ENCODE data around the gene LYSET.
"Not testable (repeated sequence)": the region's sequence is repeated elsewhere in the genome, so short reads cannot be mapped to it uniquely, and the experiment has no call there.

Gene LYSET

DNA sequence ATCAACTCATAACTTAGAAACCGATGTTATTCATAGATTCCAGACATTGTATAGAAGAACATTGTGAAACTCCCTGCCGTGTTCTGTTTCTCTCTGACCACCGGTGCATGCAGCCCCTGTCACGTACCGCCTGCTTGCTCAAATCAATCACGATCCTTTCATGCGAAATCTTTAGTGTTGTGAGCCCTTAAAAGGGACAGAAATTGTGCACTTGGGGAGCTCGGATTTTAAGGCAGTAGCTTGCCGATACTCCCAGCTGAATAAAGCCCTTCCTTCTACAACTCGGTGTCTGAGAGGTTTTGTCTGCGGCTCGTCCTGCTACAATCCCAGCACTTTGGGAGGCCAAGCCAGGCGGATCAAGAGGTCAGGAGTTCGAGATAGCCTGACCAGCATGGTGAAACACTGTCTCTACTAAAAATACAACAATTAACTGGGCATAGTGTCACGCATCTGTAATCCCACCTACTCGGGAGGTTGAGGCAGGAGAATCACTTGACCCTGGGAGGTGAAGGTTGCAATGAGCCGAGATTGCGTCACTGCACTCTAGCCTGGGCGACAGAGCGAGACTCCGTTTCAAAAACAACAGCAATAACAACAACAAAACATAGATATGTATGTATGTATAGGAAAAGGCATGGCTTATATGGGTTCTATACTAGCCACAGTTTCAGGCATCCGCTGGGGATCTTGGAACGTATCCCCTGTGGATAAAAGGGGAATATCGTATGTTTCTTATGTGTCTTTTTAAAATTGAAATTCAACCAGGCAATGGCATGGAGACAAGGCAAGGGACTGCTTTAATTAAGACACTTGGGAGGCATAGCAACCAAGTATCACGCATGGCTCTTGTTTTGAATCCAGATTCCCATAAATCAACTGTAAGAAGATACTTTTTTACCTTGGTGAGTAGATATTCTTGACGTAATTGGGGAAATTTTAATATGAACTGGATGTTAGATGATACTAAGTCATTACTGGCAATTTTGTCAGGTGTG lies 19.5 kb upstream of the LYSET start:
- in situ Hi-C loops (cut with HindIII; ENCODE audit: low sequenced_read_pairs) = not testable (repeated sequence)

GRCh38 chr14:93168610-93169009 lies 16.5 kb upstream of the LYSET start:
- in situ Hi-C loops (cut with HindIII; ENCODE audit: low sequenced_read_pairs) = not testable (repeated sequence)

GRCh38 chr14:93169619-93170018 lies 15.5 kb upstream of the LYSET start:
- in situ Hi-C loops (cut with HindIII; ENCODE audit: low sequenced_read_pairs) = not testable (repeated sequence)

DNA sequence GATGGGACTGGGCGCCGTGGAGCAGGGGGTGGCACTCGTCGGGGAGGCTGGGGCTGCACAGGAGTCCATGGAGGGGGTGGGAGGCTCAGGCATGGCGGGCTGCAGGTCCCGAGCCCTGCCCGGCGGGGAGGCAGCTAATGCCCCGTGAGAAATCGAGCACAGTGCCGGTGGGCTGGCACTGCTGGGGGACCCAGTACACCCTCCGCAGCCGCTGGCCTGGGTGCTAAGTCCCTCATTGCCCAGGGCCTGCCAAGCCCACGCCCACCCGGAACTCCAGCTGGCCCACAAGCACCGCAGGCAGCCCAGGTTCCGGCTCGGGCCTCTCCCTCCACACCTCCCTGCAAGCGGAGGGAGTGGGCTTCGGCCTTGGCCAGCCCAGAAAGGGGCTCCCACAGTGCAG lies 15.0 kb upstream of the LYSET start:
- in situ Hi-C loops (cut with HindIII; ENCODE audit: low sequenced_read_pairs) = not testable (repeated sequence)

DNA sequence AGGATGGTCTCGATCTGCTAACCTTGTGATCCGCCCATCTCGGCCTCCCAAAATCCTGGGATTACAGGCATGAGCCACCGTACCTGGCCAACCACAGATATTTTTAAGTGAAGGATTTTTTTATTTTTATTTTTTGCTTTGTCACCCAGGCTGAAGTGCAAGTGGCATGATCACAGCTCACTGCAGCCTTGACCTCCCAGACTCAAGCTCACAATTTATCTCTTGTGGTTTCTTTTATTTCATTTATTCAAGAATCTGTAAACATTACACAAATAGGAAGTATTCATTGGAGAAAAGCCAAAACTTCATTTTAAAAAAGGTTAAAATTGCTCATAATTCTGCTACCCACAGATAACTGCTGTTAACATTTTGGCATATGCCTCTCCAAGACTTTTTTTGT lies 13.7 kb upstream of the LYSET start:
- in situ Hi-C loops (cut with HindIII; ENCODE audit: low sequenced_read_pairs) = no loop called here

- in situ Hi-C loops (cut with HindIII; ENCODE audit: low sequenced_read_pairs) = no loop called here
Observed at GRCh38 chr14:93173943-93174395, 11.1 kb upstream of the LYSET start.

GRCh38 chr14:93174731-93175130 lies 10.4 kb upstream of the LYSET start:
- in situ Hi-C loops (cut with HindIII; ENCODE audit: low sequenced_read_pairs) = loop anchor here (5.0 kb wide), 1 partner anchor 92 kb away; no protein-coding TSS in a partner anchor

DNA sequence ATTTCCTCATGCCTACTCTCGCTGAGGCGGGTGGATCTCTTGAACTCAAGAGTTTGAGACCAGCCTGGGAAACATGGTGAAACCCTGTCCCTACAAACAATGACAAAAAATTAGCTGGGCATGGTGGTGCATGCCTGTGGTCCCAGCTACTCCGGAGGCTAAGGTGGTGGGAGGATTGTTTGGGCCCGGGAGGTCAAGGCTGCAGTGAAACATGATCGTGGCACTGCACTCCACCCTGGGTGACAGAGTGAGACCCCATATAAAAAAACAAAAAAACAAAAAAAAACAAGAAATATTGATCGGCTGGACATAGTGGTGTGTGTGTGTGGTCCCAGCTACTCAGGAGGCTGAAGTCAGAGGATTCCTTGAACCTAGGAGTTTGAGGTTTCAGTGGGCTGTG lies 9.6 kb upstream of the LYSET start:
- in situ Hi-C loops (cut with HindIII; ENCODE audit: low sequenced_read_pairs) = loop anchor here (5.0 kb wide), 1 partner anchor 93 kb away; no protein-coding TSS in a partner anchor

GRCh38 chr14:93183596-93184317 lies 1.4 kb upstream of the LYSET start:
- in situ Hi-C loops (cut with HindIII; ENCODE audit: low sequenced_read_pairs) = no loop called here

- in situ Hi-C loops (cut with HindIII; ENCODE audit: low sequenced_read_pairs) = no loop called here
Observed at GRCh38 chr14:93185349-93185720, 218 bp downstream of the LYSET start.

GRCh38 chr14:93186466-93186865 lies 1.3 kb downstream of the LYSET start:
- in situ Hi-C loops (cut with HindIII; ENCODE audit: low sequenced_read_pairs) = no loop called here

DNA sequence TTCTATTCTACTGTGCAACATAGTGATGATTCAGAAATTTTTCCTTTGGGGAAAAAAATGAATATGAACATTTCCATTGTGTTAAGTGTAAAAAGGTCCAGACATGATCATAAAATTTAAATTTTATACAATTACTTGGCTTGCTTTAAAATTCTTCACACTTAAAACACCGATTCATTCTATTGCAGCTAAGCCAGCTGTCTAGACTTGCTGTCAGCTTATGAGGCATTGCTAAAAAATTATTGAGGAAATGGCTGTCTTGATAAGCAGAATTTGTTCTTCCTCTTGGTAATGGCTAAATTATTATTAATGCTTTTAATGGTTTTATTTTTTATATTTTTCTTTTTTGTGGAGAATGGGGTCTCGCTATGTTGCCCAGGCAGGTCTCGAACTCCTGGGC lies 1.8 kb downstream of the LYSET start:
- in situ Hi-C loops (cut with HindIII; ENCODE audit: low sequenced_read_pairs) = no loop called here

GRCh38 chr14:93195316-93195999 lies 10.3 kb downstream of the LYSET start:
- in situ Hi-C loops (cut with HindIII; ENCODE audit: low sequenced_read_pairs) = no loop called here

- in situ Hi-C loops (cut with HindIII; ENCODE audit: low sequenced_read_pairs) = no loop called here
Observed at GRCh38 chr14:93199031-93199430, 13.9 kb downstream of the LYSET start.

DNA sequence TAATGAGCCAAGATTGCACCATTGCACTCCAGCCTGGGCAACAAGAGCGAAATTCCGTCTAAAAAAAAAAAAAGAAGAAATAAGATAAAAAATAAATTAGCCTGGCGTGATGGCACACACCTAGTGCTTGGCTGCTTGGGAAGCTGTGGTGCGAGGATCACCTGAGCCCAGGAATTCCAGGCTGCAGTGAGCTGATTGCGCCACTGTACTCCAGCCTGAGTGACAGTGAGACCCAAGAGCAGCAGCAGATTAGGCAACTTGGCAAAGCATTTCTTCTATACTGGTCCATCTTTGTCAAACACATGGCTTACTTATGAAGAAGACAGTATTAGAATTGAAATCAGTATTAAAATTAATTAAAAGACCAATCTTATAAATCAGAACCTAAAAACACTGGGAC lies 15.4 kb downstream of the LYSET start:
- in situ Hi-C loops (cut with HindIII; ENCODE audit: low sequenced_read_pairs) = no loop called here

GRCh38 chr14:93201155-93201704 lies 16.1 kb downstream of the LYSET start:
- in situ Hi-C loops (cut with HindIII; ENCODE audit: low sequenced_read_pairs) = no loop called here

DNA sequence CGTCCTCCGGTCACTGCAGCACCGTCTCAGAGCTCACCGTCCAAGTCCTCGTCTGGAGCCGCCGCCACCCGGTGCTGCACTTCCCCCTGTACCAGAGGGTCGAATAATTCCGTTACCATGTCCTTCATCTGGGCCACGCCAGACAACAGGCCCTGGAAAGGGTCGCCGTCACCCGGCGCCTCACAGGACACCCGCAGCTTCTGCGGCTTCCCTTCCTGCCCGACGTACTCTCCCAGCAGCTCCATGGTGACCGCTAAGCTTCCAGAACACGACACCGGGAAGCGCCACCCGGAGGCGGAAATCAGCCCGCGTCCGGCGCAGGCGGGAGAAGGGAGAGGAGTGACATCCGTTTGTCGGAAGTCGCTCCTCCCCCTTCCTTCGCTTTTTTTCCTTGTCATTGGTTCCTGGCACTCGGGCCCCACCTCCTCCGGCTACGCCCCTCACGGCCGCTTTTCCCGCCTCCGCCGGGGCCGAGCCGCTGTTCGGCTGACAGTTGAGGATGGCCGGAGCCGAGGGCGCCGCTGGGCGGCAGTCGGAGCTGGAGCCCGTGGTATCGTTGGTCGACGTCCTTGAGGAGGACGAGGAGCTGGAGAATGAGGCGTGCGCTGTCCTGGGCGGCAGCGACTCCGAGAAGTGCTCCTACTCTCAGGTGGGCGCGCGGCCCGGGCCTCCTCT lies 21.8 kb downstream of the LYSET start, which contains the start of the genes GON7 and UBR7:
Gene GON7, minus strand, starts transcription at position 273 of the 675 bp plus-strand sequence. Its CDS starts 28 bp downstream, at position 245.
Gene UBR7, plus strand, starts transcription at position 464 of the 675 bp plus-strand sequence. Its CDS starts 36 bp downstream, at position 500.
- in situ Hi-C loops (cut with HindIII; ENCODE audit: low sequenced_read_pairs) = no loop called here

DNA sequence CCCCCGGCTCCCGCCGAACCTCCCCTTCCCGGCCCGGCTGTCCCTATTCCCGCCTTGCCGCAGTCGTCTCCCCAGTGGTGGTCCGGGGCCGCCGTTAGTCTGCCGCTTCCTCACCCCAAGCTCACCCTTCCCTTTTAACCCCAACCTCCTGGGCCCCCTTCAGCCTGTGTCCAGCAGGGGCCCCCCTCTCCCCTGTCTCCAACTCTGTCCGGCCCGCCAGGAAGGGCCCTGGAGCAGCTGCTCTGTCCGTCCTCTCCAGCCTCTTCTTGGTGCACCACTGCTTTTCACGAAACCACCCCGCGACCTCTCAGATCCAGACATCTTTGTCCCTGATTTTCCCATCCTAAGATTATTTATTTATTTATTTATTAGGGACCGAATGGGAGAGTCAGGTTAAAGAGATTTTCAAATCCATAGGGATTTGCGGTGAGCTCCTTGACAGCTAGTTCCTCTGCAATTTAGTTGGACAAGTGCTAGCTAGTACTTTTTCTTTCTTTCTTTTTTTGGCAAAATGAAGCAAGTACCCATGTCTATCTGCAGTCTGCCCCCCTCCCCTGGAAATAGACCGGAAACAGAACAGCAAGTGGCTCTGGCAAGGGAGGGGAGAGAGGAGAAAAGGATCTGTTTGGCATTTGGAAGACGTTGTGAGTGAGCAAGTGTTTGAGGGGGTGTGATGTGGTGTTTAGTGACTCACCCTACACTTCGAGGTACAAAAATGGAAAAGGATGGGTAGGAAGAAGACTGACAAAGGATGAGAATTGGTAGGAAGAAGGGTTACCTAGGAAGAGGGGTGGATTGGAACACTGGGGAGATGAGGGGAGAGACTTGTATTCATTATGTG lies 22.6 kb downstream of the LYSET start:
- in situ Hi-C loops (cut with HindIII; ENCODE audit: low sequenced_read_pairs) = no loop called here

- in situ Hi-C loops (cut with HindIII; ENCODE audit: low sequenced_read_pairs) = no loop called here
Observed at GRCh38 chr14:93212432-93212831, 27.3 kb downstream of the LYSET start.

All from endothelial cell of hepatic sinusoid (primary cell).